HCT116 (cell line): ENCODE results near the gene SLC6A6. TPM values are rescaled to one million over a fixed set of nuclear protein-coding genes. Genes with fewer than 3 reads are reported as not detected.

Experiments used
- ATAC-seq: fragments of 200-7000 bp; cut with Tn5 transposase; 2 replicates; pipeline ENCODE4 v1.9.1; 2020; ENCODE audit warnings: mild to moderate bottlenecking, moderate library complexity
- BruUV-seq: library from RNA; stranded (reverse); fragments of 400-500 nt; replicated peaks from 2 replicates; lab custom pipeline; 2021; lab: Mats Ljungman, UMichigan
- CTCF ChIA-PET: fragments of 300-600 bp; sonication (Branson Sonifier 250); formaldehyde crosslinking; loops from one replicate; lab custom pipeline; 2021; ENCODE audit warnings: antibody characterized with exemption; lab: Charles Lee
- POLR2A ChIA-PET: fragments of 300-600, 350-600 bp; sonication (Branson Sonifier 250); formaldehyde crosslinking; loops from one replicate; lab custom pipeline; 2021; ENCODE audit warnings: antibody characterized with exemption; lab: Charles Lee
- RAD21 ChIA-PET, 2 experiments: fragments of 300-600 bp; sonication (Branson Sonifier 250); formaldehyde crosslinking; loops; one replicate each; lab custom pipeline; 2023; ENCODE audit warnings: low total read pairs in 2 of 2; ENCODE audit not compliant: uncharacterized antibody in 2 of 2, unreplicated experiment in 2 of 2, low non-redundant PET in 1 of 2; lab: Charles Lee
- DNase-seq: peaks from one replicate; pipeline ENCODE4 v3.0.0-alpha.2; 2010; ENCODE audit warnings: low read depth, low spot score
- H2AFZ ChIP-seq: fragments of 200-600 bp; shearing (Covaris generic), sonication (generic); 2 replicates; pipeline ENCODE4 v1.6.1; 2017; ENCODE audit warnings: low read depth, mixed run types, mixed read lengths, antibody characterized with exemption, low read length; ENCODE audit not compliant: poor library complexity, severe bottlenecking
- H3K27ac ChIP-seq: 2 replicates; pipeline ENCODE4 v1.5.1; 2012; ENCODE audit warnings: low read depth, low read length
- H3K27me3 ChIP-seq: fragments of 200-600 bp; sonication (generic); 2 replicates; pipeline ENCODE4 v1.6.1; 2016; ENCODE audit warnings: mixed run types, low read length, mixed read lengths; ENCODE audit not compliant: insufficient read depth
- H3K36me3 ChIP-seq, 2 experiments: fragments of 200-500 bp in 1 of 2; fragments of 200-600 bp in 1 of 2; sonication (Bioruptor generic) in 1 of 2; sonication (generic) in 1 of 2; 2 replicates each; pipeline versions ENCODE4 v1.5.1 to v1.6.1; 2014 to 2016; ENCODE audit warnings: low read length in 2 of 2, inconsistent platforms in 1 of 2, mixed read lengths in 1 of 2, mixed run types in 1 of 2; ENCODE audit not compliant: insufficient read depth in 2 of 2, control insufficient read depth in 1 of 2
- H3K4me1 ChIP-seq, 2 experiments: fragments of 200-600 bp in 1 of 2; sonication (generic) in 1 of 2; 2 replicates each; pipeline versions ENCODE4 v1.5.1 to v1.6.1; 2012 to 2017; ENCODE audit warnings: low read length in 2 of 2, inconsistent platforms in 1 of 2, mild to moderate bottlenecking in 1 of 2, mixed read lengths in 1 of 2, mixed run types in 1 of 2, moderate library complexity in 1 of 2; ENCODE audit not compliant: insufficient read depth in 2 of 2, control insufficient read depth in 1 of 2
- H3K4me2 ChIP-seq: fragments of 200-600 bp; sonication (generic); 2 replicates; pipeline ENCODE4 v1.6.1; 2017; ENCODE audit warnings: mixed run types, low read length, mixed read lengths
- H3K4me3 ChIP-seq, 2 experiments: fragments of 200-600 bp in 1 of 2; sonication (generic) in 1 of 2; replicated peaks in 1 of 2; 2 replicates each; pipeline ENCODE4 v1.5.1; 2011 to 2016; ENCODE audit warnings: low read length in 2 of 2, control low read depth in 1 of 2, low read depth in 1 of 2, mild to moderate bottlenecking in 1 of 2, mixed read lengths in 1 of 2, mixed run types in 1 of 2
- H3K79me2 ChIP-seq: fragments of 200-600 bp; sonication (generic); 2 replicates; pipeline ENCODE4 v1.6.1; 2017; ENCODE audit warnings: mild to moderate bottlenecking, mixed run types, low read length, moderate library complexity, mixed read lengths; ENCODE audit not compliant: insufficient read depth
- H3K9ac ChIP-seq: fragments of 200-600 bp; sonication (generic); 2 replicates; pipeline ENCODE4 v1.6.1; 2016; ENCODE audit warnings: low read length, mixed read lengths
- H3K9me2 ChIP-seq: fragments of 200-600 bp; sonication (generic), shearing (Covaris generic); 2 replicates; pipeline ENCODE4 v1.6.1; 2017; ENCODE audit warnings: mixed run types, mild to moderate bottlenecking, moderate library complexity; ENCODE audit not compliant: insufficient read depth
- H3K9me3 ChIP-seq, 2 experiments: fragments of 200-500 bp in 1 of 2; fragments of 200-600 bp in 1 of 2; sonication (Bioruptor generic) in 1 of 2; sonication (generic) in 1 of 2; 2 replicates each; pipeline ENCODE4 v1.6.1; 2014 to 2017; ENCODE audit warnings: low read length in 2 of 2, mixed read lengths in 2 of 2, inconsistent platforms in 1 of 2, low read depth in 1 of 2, mild to moderate bottlenecking in 1 of 2, mixed run types in 1 of 2, moderate library complexity in 1 of 2; ENCODE audit not compliant: control insufficient read depth in 1 of 2, insufficient read depth in 1 of 2
- H4K20me1 ChIP-seq: fragments of 200-600 bp; sonication (generic), shearing (Covaris generic); 2 replicates; pipeline ENCODE4 v1.6.1; 2017; ENCODE audit warnings: mixed run types, mild to moderate bottlenecking, moderate library complexity; ENCODE audit not compliant: insufficient read depth
- ATF3 ChIP-seq: IDR thresholded peaks from 2 replicates; pipeline ENCODE4 v1.6.1; 2012
- CBX3 ChIP-seq: IDR thresholded peaks from 2 replicates; pipeline ENCODE4 v1.6.1; 2012; ENCODE audit warnings: low read depth
- EZH2 ChIP-seq: fragments of 200-600 bp; sonication (generic); IDR thresholded peaks from 2 replicates; pipeline ENCODE4 v1.6.1; 2017; ENCODE audit warnings: antibody characterized with exemption, mixed run types
- JUND ChIP-seq: IDR thresholded peaks from 2 replicates; pipeline ENCODE4 v1.6.1; 2012
- POLR2AphosphoS5 ChIP-seq: IDR thresholded peaks from 2 replicates; pipeline ENCODE4 v1.6.1; 2011; ENCODE audit warnings: mild to moderate bottlenecking, low read depth, low read length, moderate library complexity
- RAD21 ChIP-seq: IDR thresholded peaks from 2 replicates; pipeline ENCODE4 v1.6.1; 2012; ENCODE audit warnings: low read depth, mild to moderate bottlenecking
- REST ChIP-seq: IDR thresholded peaks from 2 replicates; pipeline ENCODE4 v1.6.1; 2012; ENCODE audit warnings: low read depth
- SIN3A ChIP-seq: IDR thresholded peaks from 2 replicates; pipeline ENCODE4 v1.6.1; 2012; ENCODE audit warnings: low read depth
- SP1 ChIP-seq: IDR thresholded peaks from 2 replicates; pipeline ENCODE4 v1.6.1; 2012; ENCODE audit warnings: low read depth
- TCF7L2 ChIP-seq: IDR thresholded peaks from 2 replicates; pipeline ENCODE4 v1.7.0; 2011; ENCODE audit warnings: borderline replicate concordance, inconsistent platforms; ENCODE audit not compliant: insufficient read depth, insufficient read length; ENCODE audit errors: extremely low read depth
- ZFX ChIP-seq: fragments of 450-650 bp; IDR thresholded peaks from 2 replicates; pipeline ENCODE4 v1.6.1; 2017
- intact Hi-C: fragments of 100-400 bp; cut with micrococcal nuclease; formaldehyde crosslinking; loops from 2 replicates; pipeline ENCODE4 v1.10.0; 2022
- total RNA-seq: library from RNA; stranded (reverse); gene quantifications from one replicate; pipeline ENCODE4 v1.2.1, GENCODE V29; 2021; ENCODE audit not compliant: unreplicated experiment

Gene SLC6A6
- total RNA-seq, 1 experiment from 2014 or later = 36.3 TPM

- no peak for TF ChIP-seq REST
- no peak for TF ChIP-seq SIN3A
- TF ChIP-seq JUND = no peak
Observed at GRCh38 chr3:14433106-14433505, 30.7 kb downstream of the SLC6A6 start (continued).

GRCh38 chr3:14434126-14434497 is 31.7 kb downstream of the SLC6A6 start:
- H3K4me2 ChIP-seq = peak overlapping the region; percentile 37; the same call in 1 of the 2 replicates
- H3K9me3 ChIP-seq = no peaks in the 10 kb centered on the region
- BruUV-seq = no TSS peak
- H3K4me1 ChIP-seq = peaks cover 45 to 66% of the 10 kb centered on the region in 2 experiments
- H3K9me2 ChIP-seq = no peaks in the 10 kb centered on the region
- peaks cover 82% of the 10 kb centered on the region for H3K79me2 ChIP-seq
- DNase-seq (no peak), ATAC-seq (no peak)
- peaks cover 5% of the 10 kb centered on the region; the same call in 1 of the 2 replicates for H4K20me1 ChIP-seq
- CTCF ChIA-PET = no interaction called here
- no peak overlapping the region for H3K9ac ChIP-seq
- POLR2A ChIA-PET = no interaction called here
- no peak overlapping the region for H3K27ac ChIP-seq
- H3K27me3 ChIP-seq = no peaks in the 10 kb centered on the region
- H3K4me3 ChIP-seq = no peak overlapping the region
- no peak overlapping the region for H2AFZ ChIP-seq
- TF ChIP-seq SP1 = no peak
- TF ChIP-seq ZFX = no peak
- no peak for TF ChIP-seq TCF7L2
- no peak for TF ChIP-seq REST
- no peak for TF ChIP-seq ATF3
- TF ChIP-seq RAD21 = no peak
- no peak for TF ChIP-seq EZH2
- no peak for TF ChIP-seq CBX3
- no peak for TF ChIP-seq POLR2AphosphoS5
- intact Hi-C loops = no loop called here
- H3K36me3 ChIP-seq = no peaks in the 10 kb centered on the region
- RAD21 ChIA-PET = interaction anchor here in 1 of 2 experiments (0.6 kb wide), 1 partner anchor 9 kb away, joined by 4 read pairs; no protein-coding TSS in a partner anchor
